ENCODE results near the gene BET1L. TPM values are rescaled to one million over a fixed set of nuclear protein-coding genes. Genes with fewer than 3 reads are reported as not detected.

The BET1L gene
- polyA plus RNA-seq, 1 of the 3 experiments (the other 2 are of a cell fraction), result 56.9 TPM

DNA sequence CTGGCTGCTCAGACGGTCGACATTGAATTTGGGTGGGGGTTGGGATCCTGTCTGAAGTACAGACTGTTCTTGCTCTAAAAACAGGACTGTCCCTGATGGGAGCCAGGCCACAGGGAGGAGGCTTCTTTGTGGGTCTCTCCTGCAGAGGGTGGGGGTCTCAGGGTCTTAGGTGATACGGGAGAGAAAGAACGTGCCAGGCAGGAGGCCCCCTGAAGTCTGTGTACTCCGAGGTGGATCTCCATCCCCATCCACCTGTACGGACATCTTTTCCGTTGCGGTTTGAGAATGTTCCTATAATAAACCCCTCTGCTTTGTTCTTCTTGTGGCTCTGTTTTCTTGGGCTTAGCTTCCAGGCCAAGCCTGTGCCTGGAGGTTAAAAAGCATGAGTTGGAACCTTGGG lies 45.5 kb upstream of the BET1L start:
- POLR2A ChIA-PET, result no interaction called here
- DNase-seq, result no peak

DNA sequence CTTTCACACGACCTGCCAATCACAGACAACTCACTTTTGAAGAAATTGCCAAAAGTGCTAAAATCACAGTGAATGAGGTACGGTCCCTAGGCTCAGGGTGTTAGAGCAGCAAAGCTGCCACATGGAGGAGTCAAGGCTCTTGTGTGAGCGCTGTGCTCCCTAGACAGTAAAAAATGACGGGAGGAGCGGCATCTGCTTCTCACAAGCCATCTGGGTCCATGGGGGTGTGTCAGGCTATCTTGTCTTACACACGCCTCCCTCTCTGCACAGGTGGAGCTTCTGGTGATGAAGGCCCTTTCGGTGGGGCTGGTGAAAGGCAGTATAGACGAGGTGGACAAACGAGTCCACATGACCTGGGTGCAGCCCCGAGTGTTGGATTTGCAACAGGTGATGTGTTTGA lies 44.4 kb upstream of the BET1L start:
- H3K4me3 ChIP-seq (ENCODE audit: low read depth in 2 of 2, low read length in 1 of 2), result no peak overlapping the region
- 90% methylated on average over 10 of the region's 10 CpGs for whole genome bisulfite sequencing (ENCODE audit: low lambda C conversion rate)
- H2AFZ ChIP-seq (ENCODE audit: low read depth), result no peak overlapping the region
- no peaks in the 10 kb centered on the region for H3K79me2 ChIP-seq (ENCODE audit: insufficient read depth)
- ChIA-PET CTCF (interaction anchor here (1.1 to 3.4 kb wide), 23 partner anchors 8 to 148 kb away, joined by 3 to 20 read pairs (median 7); partner anchors contain the start of genes IFITM2, NLRP6, PGGHG and PSMD13), POLR2A (interaction anchor here (0.5 kb wide), 1 partner anchor 9 kb away, joined by 3 read pairs; no protein-coding TSS in a partner anchor)
- no peak overlapping the region for H3K27ac ChIP-seq (ENCODE audit: low read depth in 2 of 2, low read length in 1 of 2)
- H3K9me2 ChIP-seq, result no peaks in the 10 kb centered on the region
- DNase-seq, result no peak
- peaks cover 18% of the 10 kb centered on the region for H3F3A ChIP-seq (replicated peaks; ENCODE audit: insufficient read depth)
- no peak overlapping the region for H3K9ac ChIP-seq
- H3K4me2 ChIP-seq, result no peak overlapping the region
- peaks cover 38 to 65% of the 10 kb centered on the region in 2 experiments for H3K36me3 ChIP-seq (replicated peaks in 1 of 2; ENCODE audit: control insufficient read depth in 1 of 2, insufficient read depth in 2 of 2, low read length in 1 of 2)
- no peaks in the 10 kb centered on the region for H3K9me3 ChIP-seq
- no peaks in the 10 kb centered on the region for H3K4me1 ChIP-seq (ENCODE audit: control insufficient read depth in 1 of 2, insufficient read depth in 2 of 2, low read depth in 1 of 2, low read length in 1 of 2)
- H4K20me1 ChIP-seq (ENCODE audit: insufficient read depth), result no peaks in the 10 kb centered on the region; the same call in 1 of the 2 replicates
- H3K27me3 ChIP-seq (ENCODE audit: insufficient read depth), result no peaks in the 10 kb centered on the region
- TF ChIP-seq, protein P1, sequence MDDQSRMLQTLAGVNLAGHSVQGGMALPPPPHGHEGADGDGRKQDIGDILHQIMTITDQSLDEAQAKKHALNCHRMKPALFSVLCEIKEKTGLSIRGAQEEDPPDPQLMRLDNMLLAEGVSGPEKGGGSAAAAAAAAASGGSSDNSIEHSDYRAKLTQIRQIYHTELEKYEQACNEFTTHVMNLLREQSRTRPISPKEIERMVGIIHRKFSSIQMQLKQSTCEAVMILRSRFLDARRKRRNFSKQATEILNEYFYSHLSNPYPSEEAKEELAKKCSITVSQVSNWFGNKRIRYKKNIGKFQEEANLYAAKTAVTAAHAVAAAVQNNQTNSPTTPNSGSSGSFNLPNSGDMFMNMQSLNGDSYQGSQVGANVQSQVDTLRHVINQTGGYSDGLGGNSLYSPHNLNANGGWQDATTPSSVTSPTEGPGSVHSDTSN (IDR thresholded peaks at IDR 0.05), result no peak
- TF ChIP-seq TEAD4 (IDR thresholded peaks at IDR 0.05; ENCODE audit: borderline replicate concordance, insufficient read depth), result no peak
- no peak for TF ChIP-seq GATA2 (CRISPR knock-in tag; IDR thresholded peaks at IDR 0.05)
- TF ChIP-seq JUND (IDR thresholded peaks at IDR 0.05), result no peak
- TF ChIP-seq, protein P2, sequence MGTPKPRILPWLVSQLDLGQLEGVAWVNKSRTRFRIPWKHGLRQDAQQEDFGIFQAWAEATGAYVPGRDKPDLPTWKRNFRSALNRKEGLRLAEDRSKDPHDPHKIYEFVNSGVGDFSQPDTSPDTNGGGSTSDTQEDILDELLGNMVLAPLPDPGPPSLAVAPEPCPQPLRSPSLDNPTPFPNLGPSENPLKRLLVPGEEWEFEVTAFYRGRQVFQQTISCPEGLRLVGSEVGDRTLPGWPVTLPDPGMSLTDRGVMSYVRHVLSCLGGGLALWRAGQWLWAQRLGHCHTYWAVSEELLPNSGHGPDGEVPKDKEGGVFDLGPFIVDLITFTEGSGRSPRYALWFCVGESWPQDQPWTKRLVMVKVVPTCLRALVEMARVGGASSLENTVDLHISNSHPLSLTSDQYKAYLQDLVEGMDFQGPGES (IDR thresholded peaks at IDR 0.05; ENCODE audit: low read depth, low read length), result no peak
- no peak for TF ChIP-seq MEF2A (IDR thresholded peaks at IDR 0.05; ENCODE audit: borderline replicate concordance, low read depth)
- no peak for TF ChIP-seq SMC3 (IDR thresholded peaks at IDR 0.05; ENCODE audit: low read depth, low read length)
- TF ChIP-seq FOSL2 (IDR thresholded peaks at IDR 0.05; ENCODE audit: borderline replicate concordance, low read depth), result no peak
- TF ChIP-seq FOXM1 (IDR thresholded peaks at IDR 0.05; ENCODE audit: low read depth), result no peak
- no peak for TF ChIP-seq MXI1 (IDR thresholded peaks at IDR 0.05; ENCODE audit: low read depth, low read length)
- no peak for TF ChIP-seq SIN3A (IDR thresholded peaks at IDR 0.05; ENCODE audit: borderline replicate concordance, low read depth, low read length)
- no peak for TF ChIP-seq RCOR1 (IDR thresholded peaks at IDR 0.05; ENCODE audit: low read length)
- TF ChIP-seq NRF1 (IDR thresholded peaks at IDR 0.05; ENCODE audit: low read depth, low read length), result no peak
- TF ChIP-seq, protein P3, sequence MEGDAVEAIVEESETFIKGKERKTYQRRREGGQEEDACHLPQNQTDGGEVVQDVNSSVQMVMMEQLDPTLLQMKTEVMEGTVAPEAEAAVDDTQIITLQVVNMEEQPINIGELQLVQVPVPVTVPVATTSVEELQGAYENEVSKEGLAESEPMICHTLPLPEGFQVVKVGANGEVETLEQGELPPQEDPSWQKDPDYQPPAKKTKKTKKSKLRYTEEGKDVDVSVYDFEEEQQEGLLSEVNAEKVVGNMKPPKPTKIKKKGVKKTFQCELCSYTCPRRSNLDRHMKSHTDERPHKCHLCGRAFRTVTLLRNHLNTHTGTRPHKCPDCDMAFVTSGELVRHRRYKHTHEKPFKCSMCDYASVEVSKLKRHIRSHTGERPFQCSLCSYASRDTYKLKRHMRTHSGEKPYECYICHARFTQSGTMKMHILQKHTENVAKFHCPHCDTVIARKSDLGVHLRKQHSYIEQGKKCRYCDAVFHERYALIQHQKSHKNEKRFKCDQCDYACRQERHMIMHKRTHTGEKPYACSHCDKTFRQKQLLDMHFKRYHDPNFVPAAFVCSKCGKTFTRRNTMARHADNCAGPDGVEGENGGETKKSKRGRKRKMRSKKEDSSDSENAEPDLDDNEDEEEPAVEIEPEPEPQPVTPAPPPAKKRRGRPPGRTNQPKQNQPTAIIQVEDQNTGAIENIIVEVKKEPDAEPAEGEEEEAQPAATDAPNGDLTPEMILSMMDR (IDR thresholded peaks at IDR 0.05), result no peak
- TF ChIP-seq, protein P4, sequence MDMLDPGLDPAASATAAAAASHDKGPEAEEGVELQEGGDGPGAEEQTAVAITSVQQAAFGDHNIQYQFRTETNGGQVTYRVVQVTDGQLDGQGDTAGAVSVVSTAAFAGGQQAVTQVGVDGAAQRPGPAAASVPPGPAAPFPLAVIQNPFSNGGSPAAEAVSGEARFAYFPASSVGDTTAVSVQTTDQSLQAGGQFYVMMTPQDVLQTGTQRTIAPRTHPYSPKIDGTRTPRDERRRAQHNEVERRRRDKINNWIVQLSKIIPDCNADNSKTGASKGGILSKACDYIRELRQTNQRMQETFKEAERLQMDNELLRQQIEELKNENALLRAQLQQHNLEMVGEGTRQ (IDR thresholded peaks at IDR 0.05; ENCODE audit: borderline replicate concordance, low read depth, low read length), result no peak

More for the DNA sequence above, 45.5 kb upstream of the BET1L start:
- no peaks in the 10 kb centered on the region for H3K79me2 ChIP-seq (ENCODE audit: insufficient read depth)
- H3K9me3 ChIP-seq, result no peaks in the 10 kb centered on the region
- TF ChIP-seq FOXJ3 (CRISPR knock-in tag; IDR thresholded peaks at IDR 0.05) (no peak), RFX5 (IDR thresholded peaks at IDR 0.05; ENCODE audit: low read length) (no peak), TCF12 (IDR thresholded peaks at IDR 0.05) (no peak), RXRA (IDR thresholded peaks at IDR 0.05; ENCODE audit: borderline replicate concordance, low read depth) (no peak)
- TF ChIP-seq, protein P4 (IDR thresholded peaks at IDR 0.05; ENCODE audit: borderline replicate concordance, low read depth, low read length), result no peak
- TF ChIP-seq, protein P5, sequence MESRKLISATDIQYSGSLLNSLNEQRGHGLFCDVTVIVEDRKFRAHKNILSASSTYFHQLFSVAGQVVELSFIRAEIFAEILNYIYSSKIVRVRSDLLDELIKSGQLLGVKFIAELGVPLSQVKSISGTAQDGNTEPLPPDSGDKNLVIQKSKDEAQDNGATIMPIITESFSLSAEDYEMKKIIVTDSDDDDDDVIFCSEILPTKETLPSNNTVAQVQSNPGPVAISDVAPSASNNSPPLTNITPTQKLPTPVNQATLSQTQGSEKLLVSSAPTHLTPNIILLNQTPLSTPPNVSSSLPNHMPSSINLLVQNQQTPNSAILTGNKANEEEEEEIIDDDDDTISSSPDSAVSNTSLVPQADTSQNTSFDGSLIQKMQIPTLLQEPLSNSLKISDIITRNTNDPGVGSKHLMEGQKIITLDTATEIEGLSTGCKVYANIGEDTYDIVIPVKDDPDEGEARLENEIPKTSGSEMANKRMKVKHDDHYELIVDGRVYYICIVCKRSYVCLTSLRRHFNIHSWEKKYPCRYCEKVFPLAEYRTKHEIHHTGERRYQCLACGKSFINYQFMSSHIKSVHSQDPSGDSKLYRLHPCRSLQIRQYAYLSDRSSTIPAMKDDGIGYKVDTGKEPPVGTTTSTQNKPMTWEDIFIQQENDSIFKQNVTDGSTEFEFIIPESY (IDR thresholded peaks at IDR 0.05; ENCODE audit: borderline replicate concordance, low read depth), result no peak
- H3K4me1 ChIP-seq (ENCODE audit: control insufficient read depth in 1 of 2, insufficient read depth in 2 of 2, low read depth in 1 of 2, low read length in 1 of 2), result no peaks in the 10 kb centered on the region
- H3K27ac ChIP-seq (ENCODE audit: low read depth in 2 of 2, low read length in 1 of 2), result no peak overlapping the region
- H3F3A ChIP-seq (replicated peaks; ENCODE audit: insufficient read depth), result peaks cover 14% of the 10 kb centered on the region
- H3K27me3 ChIP-seq (ENCODE audit: insufficient read depth), result no peaks in the 10 kb centered on the region
- 97% methylated on average over 5 of the region's 8 CpGs for WGBS (ENCODE audit: low lambda C conversion rate)
- H4K20me1 ChIP-seq (ENCODE audit: insufficient read depth), result no peaks in the 10 kb centered on the region
- no peaks in the 10 kb centered on the region for H3K9me2 ChIP-seq
- H2AFZ ChIP-seq (ENCODE audit: low read depth), result no peak overlapping the region
- H3K9ac ChIP-seq, result no peak overlapping the region
- no peak overlapping the region for H3K4me2 ChIP-seq
- no peak overlapping the region for H3K4me3 ChIP-seq (ENCODE audit: low read depth in 2 of 2, low read length in 1 of 2)
- CTCF ChIA-PET, result interaction anchor here (0.8 to 3.4 kb wide), 5 partner anchors 12 to 164 kb away, joined by 3 to 20 read pairs (median 16); partner anchors contain the start of gene NLRP6
- peaks cover 29 to 57% of the 10 kb centered on the region in 2 experiments for H3K36me3 ChIP-seq (replicated peaks in 1 of 2; ENCODE audit: control insufficient read depth in 1 of 2, insufficient read depth in 2 of 2, low read length in 1 of 2)
